LNCAP (cell line): ENCODE data around the gene PKIG.

Experiments
- CTCF ChIP-seq: fragments of 450-650 bp; IDR thresholded peaks from 2 replicates; pipeline ENCODE4 v1.5.1; 2017; ENCODE audit warnings: mild to moderate bottlenecking

Gene PKIG

GRCh38 chr20:44651684-44652423 lies 69.5 kb downstream of the PKIG start, which contains the start of gene ADA:
Gene ADA (minus strand): TSS chr20:44651699. CDS start chr20:44651607, 92 bp downstream.
- no peak for TF ChIP-seq CTCF

DNA sequence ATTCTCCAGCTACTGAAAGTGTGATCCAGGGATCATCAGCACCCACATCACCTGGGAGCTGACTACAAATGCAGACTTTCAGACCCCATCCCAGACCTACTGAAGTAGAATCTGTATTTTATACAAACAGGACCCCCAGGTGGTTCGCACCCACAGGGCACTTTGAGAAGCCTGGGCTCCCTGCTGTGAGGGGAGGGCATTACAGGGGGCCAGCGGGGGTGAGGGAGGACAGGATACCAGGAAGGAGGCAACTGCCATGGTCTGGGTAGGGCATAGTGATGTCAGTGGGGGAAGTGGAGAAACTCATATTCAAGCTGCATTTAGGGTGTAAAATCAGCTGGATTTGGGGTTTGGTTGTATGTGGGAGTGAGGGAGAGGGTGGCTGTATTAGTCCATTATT lies 71.2 kb downstream of the PKIG start:
- no peak for TF ChIP-seq CTCF

GRCh38 chr20:44656448-44656847 lies 74.1 kb downstream of the PKIG start:
- TF ChIP-seq CTCF = no peak

DNA sequence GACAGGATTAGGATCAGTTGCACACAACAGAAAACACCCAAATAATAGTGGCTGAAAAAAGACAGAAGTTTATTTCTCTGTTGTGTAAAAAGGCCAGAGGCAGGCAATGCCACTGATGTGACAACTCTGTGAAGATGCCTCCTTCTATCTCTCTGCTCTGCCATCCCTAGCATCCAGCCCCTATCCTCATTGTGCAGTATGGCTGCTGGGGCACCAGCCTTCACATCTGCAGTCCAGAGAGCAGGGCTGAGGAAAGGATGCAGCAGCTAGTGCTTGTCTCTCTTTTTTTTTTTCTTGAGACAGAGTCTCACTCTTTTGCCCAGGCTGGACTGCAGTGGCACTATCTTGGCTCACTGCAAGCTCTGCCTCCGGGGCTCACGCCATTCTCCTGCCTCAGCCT lies 75.5 kb downstream of the PKIG start:
- no peak for TF ChIP-seq CTCF

- TF ChIP-seq CTCF = no peak
Observed at GRCh38 chr20:44658810-44659209, 76.4 kb downstream of the PKIG start.

DNA sequence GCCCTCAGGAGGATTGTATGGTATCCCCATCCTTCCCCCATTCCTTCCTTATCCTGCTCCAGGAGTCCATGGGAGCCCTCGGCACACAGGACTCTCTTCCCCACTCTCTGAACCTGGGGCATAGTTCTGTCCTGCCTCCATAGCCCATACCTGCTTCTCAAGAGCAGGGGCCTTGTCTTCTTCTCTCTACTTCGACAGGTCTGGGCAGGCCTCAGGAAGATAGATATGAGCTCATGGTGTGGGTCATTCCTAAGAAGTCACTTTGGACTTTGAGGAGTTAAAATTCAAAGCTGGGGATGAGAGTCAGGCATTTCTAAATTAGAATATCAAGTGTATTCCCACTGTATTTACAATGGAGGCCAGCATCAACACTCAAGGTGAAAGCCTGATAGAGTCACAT lies 77.6 kb downstream of the PKIG start:
- TF ChIP-seq CTCF = no peak

DNA sequence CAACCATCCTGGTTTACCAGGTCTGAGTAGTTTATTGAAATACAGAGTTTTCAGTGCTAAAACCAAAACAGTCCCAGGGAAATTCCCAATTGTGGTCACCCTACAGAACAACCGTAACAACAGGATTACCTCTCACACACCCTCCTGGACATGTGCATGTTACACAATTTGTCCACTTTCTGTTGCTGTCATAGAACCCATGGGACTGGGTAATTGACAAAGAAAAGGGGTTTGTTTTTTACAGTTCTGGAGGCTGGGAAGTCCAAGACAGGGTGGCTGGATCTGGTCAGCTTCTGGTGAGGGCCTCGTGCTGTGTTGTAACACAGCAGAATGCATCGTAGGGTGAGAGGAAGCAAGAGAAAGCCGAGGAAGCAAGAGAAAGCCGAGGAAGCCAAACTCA lies 78.2 kb downstream of the PKIG start:
- no peak for TF ChIP-seq CTCF

DNA sequence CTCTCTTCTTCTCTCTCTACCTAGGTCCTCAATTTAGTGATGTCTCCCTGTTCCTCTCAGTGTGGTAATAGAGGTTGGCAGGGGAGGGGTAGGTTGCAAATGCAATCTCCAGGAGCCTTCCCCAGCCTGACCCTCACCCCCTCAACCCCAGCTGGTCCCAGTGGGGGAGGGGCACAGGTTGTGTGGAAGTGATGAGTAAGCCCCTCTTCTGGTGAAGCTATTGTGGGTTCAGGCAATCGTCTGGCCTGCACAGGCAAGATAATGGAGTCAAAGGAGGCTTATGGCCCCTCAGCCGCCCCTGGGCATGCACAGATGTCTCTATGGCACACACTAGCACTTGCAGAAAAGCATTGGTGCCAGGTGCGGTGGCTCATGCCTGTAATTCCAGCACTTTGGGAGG lies 79.9 kb downstream of the PKIG start:
- TF ChIP-seq CTCF = no peak
